Measurements from ENCODE around the gene PPP4R3B.

DNA sequence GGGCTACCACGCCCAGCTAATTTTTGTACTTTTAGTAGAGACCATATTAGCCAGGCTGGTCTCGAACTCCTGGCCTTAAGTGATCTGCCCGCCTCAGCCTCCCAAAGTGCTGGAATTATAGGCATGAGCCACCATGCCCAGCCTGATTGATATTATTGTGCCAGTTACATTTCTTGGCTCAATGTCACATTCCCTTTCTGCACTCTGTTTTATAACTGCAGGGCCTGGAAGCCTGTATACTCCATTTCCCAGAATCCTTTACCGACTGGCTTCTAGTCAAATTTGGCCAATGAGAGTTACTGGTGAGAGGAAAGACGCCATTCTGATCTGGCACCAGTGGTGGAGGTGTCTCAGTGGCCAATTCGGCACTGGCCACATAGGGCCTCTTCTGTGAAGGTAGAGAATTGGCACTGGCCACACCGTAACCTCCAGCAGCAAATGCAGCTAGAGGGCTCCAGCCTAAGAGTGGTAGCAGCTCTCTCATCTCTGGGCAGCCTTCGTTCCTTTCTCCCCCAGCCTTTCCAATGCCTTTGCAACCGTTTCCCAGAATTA is 114.8 kb downstream of the PPP4R3B start:
- TF ChIP-seq, protein P1, sequence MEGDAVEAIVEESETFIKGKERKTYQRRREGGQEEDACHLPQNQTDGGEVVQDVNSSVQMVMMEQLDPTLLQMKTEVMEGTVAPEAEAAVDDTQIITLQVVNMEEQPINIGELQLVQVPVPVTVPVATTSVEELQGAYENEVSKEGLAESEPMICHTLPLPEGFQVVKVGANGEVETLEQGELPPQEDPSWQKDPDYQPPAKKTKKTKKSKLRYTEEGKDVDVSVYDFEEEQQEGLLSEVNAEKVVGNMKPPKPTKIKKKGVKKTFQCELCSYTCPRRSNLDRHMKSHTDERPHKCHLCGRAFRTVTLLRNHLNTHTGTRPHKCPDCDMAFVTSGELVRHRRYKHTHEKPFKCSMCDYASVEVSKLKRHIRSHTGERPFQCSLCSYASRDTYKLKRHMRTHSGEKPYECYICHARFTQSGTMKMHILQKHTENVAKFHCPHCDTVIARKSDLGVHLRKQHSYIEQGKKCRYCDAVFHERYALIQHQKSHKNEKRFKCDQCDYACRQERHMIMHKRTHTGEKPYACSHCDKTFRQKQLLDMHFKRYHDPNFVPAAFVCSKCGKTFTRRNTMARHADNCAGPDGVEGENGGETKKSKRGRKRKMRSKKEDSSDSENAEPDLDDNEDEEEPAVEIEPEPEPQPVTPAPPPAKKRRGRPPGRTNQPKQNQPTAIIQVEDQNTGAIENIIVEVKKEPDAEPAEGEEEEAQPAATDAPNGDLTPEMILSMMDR (IDR thresholded peaks at IDR 0.05), result no peak
- no peak for TF ChIP-seq POLR2A (IDR thresholded peaks at IDR 0.05)

All from esophagus squamous epithelium (tissue), 4 donors.